ENCODE results near the gene BICC1. TPM values are rescaled to one million over a fixed set of nuclear protein-coding genes. Genes with fewer than 3 reads are reported as not detected.

The BICC1 gene
- total RNA-seq, 1 donor from 2014 or later, result 0.41 TPM

- Histone ChIP-seq H3K27me3 (no peaks in the 10 kb centered on the region), H3K4me2 (no peak overlapping the region), H4K20me1 (ENCODE audit: low read depth) (no peaks in the 10 kb centered on the region), H3F3A (ENCODE audit: low read depth) (no peaks in the 10 kb centered on the region), H3K9ac (no peak overlapping the region), H2AFZ (replicated peaks) (no peak overlapping the region), H3K4me3 (no peak overlapping the region), H3K27ac (no peak overlapping the region), H3K36me3 (no peaks in the 10 kb centered on the region), H3K79me2 (ENCODE audit: low read depth) (no peaks in the 10 kb centered on the region), H3K9me3 (ENCODE audit: low read depth) (no peaks in the 10 kb centered on the region), H3K4me1 (peaks cover 9% of the 10 kb centered on the region)
- TF ChIP-seq EZH2 (IDR thresholded peaks at IDR 0.05), result no peak
- no peak for TF ChIP-seq CTCF (IDR thresholded peaks at IDR 0.05)
- TF ChIP-seq EZH2phosphoT487 (IDR thresholded peaks at IDR 0.05), result no peak
- Mint-ChIP-seq H3K27ac (no peak overlapping the region), H3K36me3 (no peaks in the 10 kb centered on the region), H3K4me1 (peaks cover 7% of the 10 kb centered on the region), H3K27me3 (ENCODE audit: insufficient read depth, low read depth) (no peaks in the 10 kb centered on the region), H3K9me3 (no peaks in the 10 kb centered on the region), H3K4me3 (no peak overlapping the region)
- DNase-seq (ENCODE audit: low spot score), result no peak
These were observed 272.7 kb downstream of the BICC1 start for GRCh38 chr10:58785354-58785753.

GRCh38 chr10:58791137-58791536, 278.5 kb downstream of the BICC1 start:
- Mint-ChIP-seq H3K4me1 (peaks cover 5% of the 10 kb centered on the region), H3K9me3 (peaks cover 5% of the 10 kb centered on the region), H3K27ac (no peak overlapping the region), H3K4me3 (no peak overlapping the region), H3K27me3 (ENCODE audit: insufficient read depth, low read depth) (no peaks in the 10 kb centered on the region), H3K36me3 (peaks cover 3% of the 10 kb centered on the region)
- H3K4me3 ChIP-seq, result no peak overlapping the region
- no peaks in the 10 kb centered on the region for H3K79me2 ChIP-seq (ENCODE audit: low read depth)
- no peaks in the 10 kb centered on the region for H3K9me3 ChIP-seq (ENCODE audit: low read depth)
- H3K27ac ChIP-seq, result no peak overlapping the region
- H3K27me3 ChIP-seq, result no peaks in the 10 kb centered on the region
- TF ChIP-seq CTCF (IDR thresholded peaks at IDR 0.05), result no peak
- no peak for TF ChIP-seq EZH2 (IDR thresholded peaks at IDR 0.05)
- TF ChIP-seq EZH2phosphoT487 (IDR thresholded peaks at IDR 0.05), result no peak
- H3K4me2 ChIP-seq, result no peak overlapping the region
- H3K36me3 ChIP-seq, result no peaks in the 10 kb centered on the region
- no peak overlapping the region for H2AFZ ChIP-seq (replicated peaks)
- peaks cover 6% of the 10 kb centered on the region for H3K4me1 ChIP-seq
- DNase-seq (ENCODE audit: low spot score), result no peak
- no peak overlapping the region for H3K9ac ChIP-seq
- no peaks in the 10 kb centered on the region for H3F3A ChIP-seq (ENCODE audit: low read depth)
- no peaks in the 10 kb centered on the region for H4K20me1 ChIP-seq (ENCODE audit: low read depth)

GRCh38 chr10:58795560-58795959, 282.9 kb downstream of the BICC1 start:
- no peaks in the 10 kb centered on the region for H3K9me3 ChIP-seq (ENCODE audit: low read depth)
- H3K4me3 ChIP-seq, result no peak overlapping the region

More at GRCh38 chr10:58795560-58795959, 282.9 kb downstream of the BICC1 start:
- TF ChIP-seq EZH2phosphoT487 (IDR thresholded peaks at IDR 0.05) (no peak), CTCF (IDR thresholded peaks at IDR 0.05) (no peak), EZH2 (IDR thresholded peaks at IDR 0.05) (no peak)
- H4K20me1 ChIP-seq (ENCODE audit: low read depth), result no peaks in the 10 kb centered on the region
- Mint-ChIP-seq H3K36me3 (peaks cover 3% of the 10 kb centered on the region), H3K27ac (no peak overlapping the region), H3K9me3 (peaks cover 5% of the 10 kb centered on the region), H3K4me1 (peaks cover 21% of the 10 kb centered on the region), H3K4me3 (no peak overlapping the region), H3K27me3 (ENCODE audit: insufficient read depth, low read depth) (no peaks in the 10 kb centered on the region)
- no peak overlapping the region for H3K27ac ChIP-seq
- no peaks in the 10 kb centered on the region for H3K79me2 ChIP-seq (ENCODE audit: low read depth)
- no peaks in the 10 kb centered on the region for H3F3A ChIP-seq (ENCODE audit: low read depth)
- no peak overlapping the region for H2AFZ ChIP-seq (replicated peaks)
- H3K4me2 ChIP-seq, result no peak overlapping the region
- H3K27me3 ChIP-seq, result no peaks in the 10 kb centered on the region
- H3K9ac ChIP-seq, result no peak overlapping the region
- no peaks in the 10 kb centered on the region for H3K4me1 ChIP-seq
- DNase-seq (ENCODE audit: low spot score), result no peak
- H3K36me3 ChIP-seq, result no peaks in the 10 kb centered on the region
